Peyer's patch (tissue), 4 donors: Measurements from ENCODE around the gene PAK6.

Experiments used
- CTCF ChIP-seq, 6 experiments: fragments of 450-650 bp in 4 of 6; fragments of 200-600 bp in 2 of 6; sonication (generic) in 1 of 6; IDR thresholded peaks; one replicate each; pipeline ENCODE4 v1.5.1; 2017 to 2019; ENCODE audit warnings: antibody characterized with exemption in 6 of 6, mild to moderate bottlenecking in 3 of 6, moderate library complexity in 1 of 6
- POLR2A ChIP-seq, 2 donors: fragments of 450-650 bp; IDR thresholded peaks; one replicate each; pipeline ENCODE4 v1.5.1; 2017; ENCODE audit warnings: antibody characterized with exemption in 2 of 2, mild to moderate bottlenecking in 2 of 2, moderate library complexity in 2 of 2

GRCh38 chr15:40274350-40275274, 35.7 kb downstream of the PAK6 start:
- TF ChIP-seq POLR2A (IDR thresholded peaks at IDR 0.05) (no peak), CTCF (IDR thresholded peaks at IDR 0.05) (peak; percentile 100)
